IPS-20b (cell line): Measurements from ENCODE around the gene PAF1.

Experiments
- H3K27ac ChIP-seq: one replicate; pipeline ENCODE4 v1.5.1; 2013; ENCODE audit warnings: low read length
- H3K27me3 ChIP-seq: 2 replicates; pipeline ENCODE4 v1.6.1; 2013; ENCODE audit warnings: mild to moderate bottlenecking, low read length, inconsistent platforms; ENCODE audit not compliant: insufficient read depth
- H3K36me3 ChIP-seq: 2 replicates; pipeline ENCODE4 v1.6.1; 2013; ENCODE audit warnings: low read depth, mild to moderate bottlenecking, inconsistent platforms, low read length, moderate library complexity; ENCODE audit not compliant: insufficient read depth
- H3K4me1 ChIP-seq: 2 replicates; pipeline ENCODE4 v1.6.1; 2013; ENCODE audit warnings: mild to moderate bottlenecking, control low read depth, inconsistent platforms, low read length, moderate library complexity; ENCODE audit not compliant: insufficient read depth
- H3K4me3 ChIP-seq: 2 replicates; pipeline ENCODE4 v1.5.1; 2013; ENCODE audit warnings: mild to moderate bottlenecking, low read length, inconsistent platforms
- H3K9ac ChIP-seq: 2 replicates; pipeline ENCODE4 v1.6.1; 2013; ENCODE audit warnings: low read depth, mild to moderate bottlenecking, inconsistent platforms, low read length, moderate library complexity
- H3K9me3 ChIP-seq: 2 replicates; pipeline ENCODE4 v1.6.1; 2013; ENCODE audit warnings: mild to moderate bottlenecking, low read depth, low read length, inconsistent platforms; ENCODE audit not compliant: insufficient read depth

Gene PAF1

DNA sequence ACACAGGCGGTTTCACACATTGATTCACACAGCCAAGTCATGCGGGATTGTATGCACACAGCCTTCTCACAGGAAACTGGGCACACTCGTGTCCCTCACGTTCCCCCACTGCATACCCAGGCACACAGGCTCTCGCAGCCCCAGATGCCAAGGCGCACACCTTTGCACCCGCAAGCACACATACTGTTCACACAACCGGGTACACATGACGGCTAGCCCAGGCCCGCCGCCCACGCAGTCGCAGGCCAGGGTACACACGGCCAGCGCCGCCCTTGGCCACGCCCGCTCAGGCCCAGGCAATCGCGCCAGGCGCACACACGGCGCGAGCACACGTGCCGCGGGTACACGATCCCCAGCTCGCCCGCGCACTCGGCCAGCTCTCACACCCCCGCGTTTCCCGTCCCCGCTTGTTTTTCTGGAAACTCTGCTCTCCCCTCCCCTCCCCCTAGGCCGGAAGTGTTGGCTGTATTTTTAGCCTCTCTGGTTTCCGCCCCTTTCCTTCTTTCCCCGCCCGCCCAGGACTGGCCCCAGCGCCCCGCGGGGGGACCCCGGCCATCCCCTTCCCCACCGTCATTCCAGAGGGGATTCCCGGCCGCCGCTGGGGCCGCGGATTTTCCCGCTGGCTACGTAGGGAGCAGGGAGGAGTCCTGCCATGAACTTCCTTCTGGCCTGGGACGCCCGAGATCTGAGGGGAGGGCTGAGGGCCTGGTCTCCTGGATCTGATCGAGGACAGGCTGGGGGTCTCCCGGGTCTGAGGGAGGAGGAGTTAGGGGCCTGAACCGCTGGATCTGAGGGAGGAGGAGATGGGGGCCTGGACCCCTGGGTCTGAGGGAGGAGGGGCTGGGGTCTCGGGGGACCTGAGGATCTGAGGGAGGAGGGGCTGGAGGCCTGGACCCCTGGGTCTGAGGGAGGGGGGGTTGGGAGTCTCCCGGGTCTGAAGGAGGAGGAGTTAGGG, 11.7 kb upstream of the PAF1 start:
- peaks cover 25% of the 10 kb centered on the region; the same call in 1 of the 2 replicates for H3K4me1 ChIP-seq

GRCh38 chr19:39401549-39402345, 10.8 kb upstream of the PAF1 start:
- Histone ChIP-seq H3K27ac (peak overlapping the region; percentile 43), H3K9ac (peak overlapping the region; percentile 90; the same call in 1 of the 2 replicates), H3K36me3 (no peaks in the 10 kb centered on the region), H3K4me3 (peak overlapping the region; percentile 66), H3K27me3 (no peaks in the 10 kb centered on the region), H3K9me3 (no peaks in the 10 kb centered on the region), H3K4me1 (peaks cover 25% of the 10 kb centered on the region; the same call in 1 of the 2 replicates)

More for the DNA sequence above, 11.7 kb upstream of the PAF1 start:
- H3K27ac ChIP-seq = peak overlapping the region; percentile 90
- H3K4me3 ChIP-seq = peak overlapping the region; percentile 66
- no peaks in the 10 kb centered on the region for H3K9me3 ChIP-seq
- H3K9ac ChIP-seq = peak overlapping the region; percentile 90
- no peaks in the 10 kb centered on the region for H3K36me3 ChIP-seq
- no peaks in the 10 kb centered on the region; the same call in 1 of the 2 replicates for H3K27me3 ChIP-seq

- Histone ChIP-seq H3K36me3 (no peaks in the 10 kb centered on the region), H3K4me1 (peaks cover 23% of the 10 kb centered on the region; the same call in 1 of the 2 replicates), H3K9ac (peak overlapping the region; percentile 90; the same call in 1 of the 2 replicates), H3K9me3 (no peaks in the 10 kb centered on the region), H3K27ac (peak overlapping the region; percentile 43), H3K4me3 (no peak overlapping the region), H3K27me3 (no peaks in the 10 kb centered on the region)
Measured at GRCh38 chr19:39401070-39401548, 10.2 kb upstream of the PAF1 start.

- H3K4me1 ChIP-seq = peaks cover 13% of the 10 kb centered on the region; the same call in 1 of the 2 replicates
- no peak overlapping the region for H3K9ac ChIP-seq
- H3K4me3 ChIP-seq = no peak overlapping the region
- no peak overlapping the region for H3K27ac ChIP-seq
- peaks cover 4% of the 10 kb centered on the region; the same call in 1 of the 2 replicates for H3K36me3 ChIP-seq
- no peaks in the 10 kb centered on the region for H3K9me3 ChIP-seq
- no peaks in the 10 kb centered on the region for H3K27me3 ChIP-seq
Measured at GRCh38 chr19:39400061-39400460, 9.2 kb upstream of the PAF1 start.

- Histone ChIP-seq H3K27ac (no peak overlapping the region), H3K9me3 (no peaks in the 10 kb centered on the region), H3K4me3 (no peak overlapping the region), H3K9ac (no peak overlapping the region), H3K4me1 (peaks cover 11% of the 10 kb centered on the region; the same call in 1 of the 2 replicates), H3K36me3 (peaks cover 7% of the 10 kb centered on the region; the same call in 1 of the 2 replicates), H3K27me3 (no peaks in the 10 kb centered on the region)
Measured at GRCh38 chr19:39399668-39400050, 8.8 kb upstream of the PAF1 start.

GRCh38 chr19:39398297-39398864, 7.5 kb upstream of the PAF1 start:
- Histone ChIP-seq H3K9ac (0 out of 2 replicates have a peak overlapping the region, but pooled peaks have one; percentile 24), H3K9me3 (no peaks in the 10 kb centered on the region), H3K4me1 (peaks cover 11% of the 10 kb centered on the region; the same call in 1 of the 2 replicates), H3K36me3 (peaks cover 16% of the 10 kb centered on the region), H3K27me3 (no peaks in the 10 kb centered on the region), H3K4me3 (no peak overlapping the region), H3K27ac (no peak overlapping the region)

- Histone ChIP-seq H3K9ac (0 out of 2 replicates have a peak overlapping the region, but pooled peaks have one; percentile 24), H3K4me1 (peaks cover 11% of the 10 kb centered on the region; the same call in 1 of the 2 replicates), H3K36me3 (peaks cover 19% of the 10 kb centered on the region), H3K27me3 (no peaks in the 10 kb centered on the region), H3K4me3 (no peak overlapping the region), H3K9me3 (no peaks in the 10 kb centered on the region), H3K27ac (no peak overlapping the region)
Measured at GRCh38 chr19:39397360-39398296, 6.7 kb upstream of the PAF1 start.

DNA sequence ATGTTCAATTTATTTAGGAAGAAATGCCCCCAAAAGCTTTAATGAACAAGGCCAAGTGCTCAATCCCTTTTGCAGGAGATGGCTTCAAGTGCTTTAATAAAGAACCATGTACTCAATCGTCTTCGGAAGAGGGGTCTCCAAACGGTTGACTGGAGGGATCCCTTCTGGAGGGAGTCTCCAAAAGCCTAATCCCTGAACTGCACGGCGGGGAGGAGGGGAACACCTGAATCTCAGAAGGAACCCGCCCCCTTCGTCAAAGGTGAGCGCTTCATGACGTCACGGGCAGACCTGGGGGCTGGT, 505 bp downstream of the PAF1 start:
- Histone ChIP-seq H3K27ac (peak overlapping the region; percentile 54), H3K9me3 (no peaks in the 10 kb centered on the region), H3K4me1 (peaks cover 9% of the 10 kb centered on the region), H3K4me3 (peak overlapping the region; percentile 80), H3K36me3 (peaks cover 66% of the 10 kb centered on the region), H3K9ac (peak overlapping the region; percentile 86), H3K27me3 (no peaks in the 10 kb centered on the region)

DNA sequence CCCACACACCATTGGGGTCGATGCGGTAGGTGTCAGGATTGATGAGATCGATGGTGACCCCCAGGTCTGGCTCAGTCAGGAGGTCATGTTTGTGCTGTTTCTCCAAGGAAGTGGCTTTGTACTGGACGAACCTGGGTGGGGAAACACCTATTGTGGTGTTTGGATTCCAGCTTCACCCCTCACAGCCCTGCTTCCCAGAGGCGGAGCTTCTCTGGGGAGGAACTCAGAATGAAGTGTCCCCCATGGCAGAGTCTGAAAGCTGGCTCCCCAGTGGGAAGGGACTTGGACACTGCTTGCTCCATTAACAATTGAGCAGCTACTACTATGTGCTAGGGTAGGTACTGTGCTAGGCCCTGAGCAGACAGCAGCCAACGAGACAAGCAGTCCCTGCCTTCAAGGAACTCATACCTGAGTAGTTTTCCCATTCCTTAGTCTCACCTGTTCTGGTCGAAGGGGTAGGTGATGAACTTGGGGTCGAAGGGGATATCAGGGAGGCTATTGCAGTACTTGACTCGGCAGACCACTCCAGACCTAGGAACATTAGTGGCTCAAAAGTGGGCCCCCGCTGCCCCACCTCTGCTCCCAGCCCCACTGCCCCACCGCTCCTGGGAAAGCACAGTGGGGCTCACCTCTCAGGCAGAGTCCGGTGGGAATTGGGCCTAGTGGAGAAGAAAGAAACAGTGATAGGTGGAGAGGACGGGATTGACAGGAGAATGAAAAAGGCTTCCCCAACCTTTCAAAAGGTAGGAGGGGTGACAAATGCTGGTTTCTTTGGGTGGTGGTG, 1.1 kb downstream of the PAF1 start:
- peak overlapping the region; percentile 54 for H3K27ac ChIP-seq
- no peaks in the 10 kb centered on the region for H3K27me3 ChIP-seq
- H3K4me3 ChIP-seq = peak overlapping the region; percentile 80
- H3K9ac ChIP-seq = peak overlapping the region; percentile 86
- H3K36me3 ChIP-seq = peaks cover 66% of the 10 kb centered on the region
- no peaks in the 10 kb centered on the region for H3K9me3 ChIP-seq
- peaks cover 9% of the 10 kb centered on the region for H3K4me1 ChIP-seq

DNA sequence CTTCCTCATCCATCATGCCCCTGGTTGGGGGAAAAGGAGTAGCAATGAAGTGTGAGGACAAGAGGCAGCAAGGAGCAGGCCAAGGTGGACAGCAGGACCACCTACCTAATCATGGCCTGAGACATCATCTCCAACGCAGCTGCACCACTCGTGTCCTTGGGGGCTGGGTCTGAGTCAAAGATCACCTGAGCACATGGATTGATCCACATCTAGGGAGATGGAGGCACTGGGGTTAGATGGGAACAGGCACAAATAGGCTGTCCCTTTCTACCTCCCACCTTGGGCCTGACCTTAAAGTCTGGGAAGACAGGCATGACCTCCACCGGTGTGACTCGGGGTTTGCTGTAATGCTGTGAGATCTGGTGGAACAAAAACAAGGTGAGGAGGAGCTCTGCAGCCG, 2.2 kb downstream of the PAF1 start:
- no peak overlapping the region for H3K9ac ChIP-seq
- peaks cover 9% of the 10 kb centered on the region for H3K4me1 ChIP-seq
- H3K36me3 ChIP-seq = peaks cover 69% of the 10 kb centered on the region
- no peak overlapping the region for H3K27ac ChIP-seq
- H3K27me3 ChIP-seq = no peaks in the 10 kb centered on the region
- no peak overlapping the region for H3K4me3 ChIP-seq
- H3K9me3 ChIP-seq = no peaks in the 10 kb centered on the region
